D341Med (cell line): ENCODE measurements around the gene HINT2.

Source experiments
- DNase-seq: peaks from one replicate; pipeline ENCODE4 v3.0.0; 2012; ENCODE audit warnings: low spot score

Gene HINT2

DNA sequence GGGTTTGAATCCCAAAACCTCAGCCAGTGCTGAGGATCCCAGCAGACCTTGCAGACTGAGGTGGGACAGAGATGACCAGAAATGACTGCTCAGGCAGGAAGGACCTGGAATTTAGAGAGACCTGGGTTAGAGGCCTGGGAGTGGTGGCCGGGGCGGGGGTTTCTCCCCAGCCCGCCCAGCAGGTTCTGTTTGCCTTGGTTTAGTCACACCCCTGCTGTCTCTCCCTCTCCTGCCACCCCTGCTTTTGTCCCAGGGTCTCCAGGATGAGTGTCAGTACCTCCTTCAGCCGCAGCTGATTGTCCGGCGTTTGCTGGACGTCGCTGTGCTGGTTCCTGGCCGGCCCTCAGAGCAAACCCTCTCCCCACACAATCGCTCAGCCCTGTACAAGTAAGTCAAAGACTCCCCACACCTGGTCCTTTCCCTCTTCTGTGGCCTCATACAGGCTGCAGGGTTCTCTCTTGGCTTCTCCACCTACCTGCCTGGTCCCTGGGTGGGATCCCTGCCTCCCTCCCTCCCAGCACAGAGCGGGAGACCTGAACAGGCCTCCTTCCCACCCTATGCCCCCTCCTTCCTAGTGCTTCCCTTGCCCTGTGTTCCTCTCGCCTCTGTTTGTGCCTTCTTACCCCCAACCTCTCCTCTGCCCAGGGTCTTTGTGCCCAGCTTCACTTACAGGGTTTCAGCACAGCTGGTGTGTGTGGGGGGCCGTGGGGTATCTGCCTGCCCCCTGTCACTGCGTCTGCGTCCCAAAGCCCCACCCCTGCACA is 26.2 kb upstream of the HINT2 start:
- no peak for DNase-seq

GRCh38 chr9:35839926-35840325 is 25.1 kb upstream of the HINT2 start:
- no peak for DNase-seq

GRCh38 chr9:35836595-35836994 is 21.8 kb upstream of the HINT2 start:
- no peak for DNase-seq

DNA sequence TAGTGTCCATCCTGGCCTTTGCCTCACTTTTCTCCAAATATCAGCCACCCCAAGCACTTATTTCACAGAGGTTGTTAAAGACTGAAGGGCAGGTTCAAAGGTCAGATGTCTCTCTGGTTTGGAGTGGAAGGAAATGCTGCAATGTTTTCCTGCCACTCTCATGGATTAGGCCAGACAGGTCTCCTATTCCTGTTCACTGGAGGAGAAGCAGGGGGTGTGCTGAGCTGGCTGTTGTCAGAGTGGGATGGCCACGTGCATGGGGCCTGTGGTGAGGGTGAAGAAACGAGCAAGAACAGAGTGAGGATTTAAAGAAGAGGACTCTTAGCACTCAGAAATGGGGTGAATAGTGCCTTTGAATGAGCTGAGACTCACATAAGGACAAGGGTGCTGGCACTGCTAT is 20.9 kb upstream of the HINT2 start:
- no peak for DNase-seq

- peak; percentile 50 for DNase-seq
Measured at GRCh38 chr9:35835216-35835632, 20.4 kb upstream of the HINT2 start.

DNA sequence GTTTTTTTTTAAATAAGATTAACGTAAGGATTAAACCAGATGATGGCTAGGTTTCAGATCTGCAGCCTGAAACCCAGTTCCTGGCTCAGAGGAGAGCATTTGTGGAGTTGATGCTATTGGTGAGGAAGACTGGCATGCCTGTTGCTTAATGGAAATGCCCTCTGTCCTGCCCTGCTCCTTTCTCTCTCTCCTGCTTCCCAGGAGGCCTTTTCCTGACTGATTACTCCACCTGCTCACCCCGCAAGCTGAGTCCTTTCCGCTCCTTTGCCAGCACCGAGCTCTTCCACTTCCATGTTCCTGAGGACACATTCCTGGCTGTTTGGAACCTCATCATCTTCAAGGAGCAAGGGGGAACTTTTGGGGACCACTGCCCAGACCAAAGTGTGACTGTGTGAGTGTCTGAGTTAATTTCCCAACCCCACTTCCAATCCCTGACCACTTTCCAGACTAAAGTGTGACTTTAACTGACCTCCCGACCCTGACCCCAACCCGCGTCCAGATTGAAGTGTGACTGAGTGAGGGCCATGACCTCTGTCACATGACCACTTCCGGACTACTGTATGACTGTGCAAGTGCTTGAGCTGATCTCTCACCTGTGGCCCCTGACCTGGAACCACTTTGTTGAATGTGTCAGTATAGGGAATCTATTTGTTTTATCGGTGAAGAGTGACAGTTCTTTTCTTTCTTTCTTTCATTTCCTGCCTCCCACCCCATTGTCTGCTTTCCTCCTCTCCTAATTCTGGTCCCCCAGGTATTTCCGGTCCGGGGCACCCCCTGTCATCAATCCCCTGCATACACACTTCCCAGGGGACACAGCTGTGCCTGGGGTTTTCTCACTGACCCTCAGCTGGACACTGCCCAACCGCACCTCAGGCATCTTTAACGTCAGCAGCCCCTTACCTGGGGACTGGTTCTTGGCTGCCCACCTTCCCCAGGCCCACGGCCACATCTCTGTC is 19.7 kb upstream of the HINT2 start:
- no peak for DNase-seq

DNA sequence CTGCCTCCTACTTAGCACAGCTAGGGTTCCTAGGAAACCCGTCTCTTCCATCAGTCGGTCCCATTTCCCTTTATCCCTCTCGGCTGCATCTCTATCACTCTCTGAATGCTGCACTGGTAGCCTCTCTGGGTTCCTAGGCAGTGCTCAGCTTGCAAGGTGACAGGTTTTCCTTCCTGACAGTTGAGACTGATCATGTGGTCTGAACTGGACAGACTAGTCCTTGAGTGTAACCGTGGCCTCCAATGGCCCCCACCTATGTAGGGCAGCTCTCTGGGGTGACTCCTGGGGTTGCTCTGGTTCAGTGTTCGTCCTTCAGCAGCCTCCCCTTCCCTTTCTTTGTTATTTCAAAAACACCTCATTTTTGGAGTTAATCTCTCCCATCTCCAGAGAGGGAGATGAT is 18.0 kb upstream of the HINT2 start:
- DNase-seq = no peak

DNA sequence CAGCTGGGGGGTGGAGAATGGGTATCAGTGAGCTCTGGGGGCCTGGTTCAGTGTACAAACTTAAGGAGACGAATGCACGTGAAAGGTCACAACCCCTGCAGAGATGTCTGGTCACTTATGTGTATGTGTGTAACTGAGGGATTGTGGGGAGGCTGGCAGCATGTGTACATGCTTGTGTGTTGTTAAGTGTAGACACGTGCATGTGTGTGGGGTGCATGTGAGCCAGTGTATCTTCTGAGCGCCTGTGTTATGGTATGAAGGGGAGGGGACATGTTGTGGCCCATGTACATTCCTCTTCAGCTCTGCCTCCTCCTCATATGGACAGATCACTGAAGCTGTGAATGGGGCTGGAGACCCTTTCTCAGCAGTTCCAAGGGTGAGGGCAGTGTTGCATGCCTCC is 16.2 kb upstream of the HINT2 start:
- no peak for DNase-seq

GRCh38 chr9:35829764-35830096 is 14.9 kb upstream of the HINT2 start:
- DNase-seq = no peak

DNA sequence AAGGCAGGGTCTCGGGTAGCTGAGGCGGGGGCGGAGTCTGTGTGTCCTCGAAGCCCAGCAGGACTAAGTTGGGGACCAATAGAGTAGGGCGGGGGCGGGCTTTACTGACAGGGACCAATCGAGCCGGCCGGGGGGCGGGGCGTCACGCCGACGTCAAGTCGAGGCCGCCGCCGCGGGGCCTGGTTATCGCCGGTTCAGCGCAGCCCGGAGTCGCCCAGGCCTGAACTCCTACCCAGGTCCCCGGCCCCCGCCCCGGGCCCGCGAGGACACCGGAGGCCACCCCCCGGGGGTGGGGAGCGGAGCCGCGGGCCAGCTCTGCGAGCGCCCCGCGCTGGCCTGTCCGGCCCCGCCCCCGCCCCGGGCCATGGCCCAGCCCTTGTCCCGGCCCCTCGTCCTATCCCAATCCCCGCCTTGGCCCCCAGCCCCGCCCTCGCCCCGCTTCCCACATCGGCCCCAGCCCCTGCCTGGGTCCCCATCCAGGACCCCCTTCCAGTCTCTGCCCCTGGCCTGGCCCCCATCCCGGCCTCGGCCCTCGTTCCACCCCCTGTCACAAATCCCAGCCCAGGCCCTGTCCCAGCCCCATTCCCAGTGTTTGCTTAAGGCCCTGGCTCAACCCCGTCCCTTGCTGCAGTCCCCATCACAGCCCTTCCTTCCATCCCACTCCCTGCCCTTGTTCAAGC is 14.4 kb upstream of the HINT2 start, which contains the start of gene TMEM8B:
TMEM8B (plus strand) TSS at position 145 of the 680 bp plus-strand sequence; CDS start at position 365, 220 bp downstream.
- DNase-seq = peak; percentile 96

DNA sequence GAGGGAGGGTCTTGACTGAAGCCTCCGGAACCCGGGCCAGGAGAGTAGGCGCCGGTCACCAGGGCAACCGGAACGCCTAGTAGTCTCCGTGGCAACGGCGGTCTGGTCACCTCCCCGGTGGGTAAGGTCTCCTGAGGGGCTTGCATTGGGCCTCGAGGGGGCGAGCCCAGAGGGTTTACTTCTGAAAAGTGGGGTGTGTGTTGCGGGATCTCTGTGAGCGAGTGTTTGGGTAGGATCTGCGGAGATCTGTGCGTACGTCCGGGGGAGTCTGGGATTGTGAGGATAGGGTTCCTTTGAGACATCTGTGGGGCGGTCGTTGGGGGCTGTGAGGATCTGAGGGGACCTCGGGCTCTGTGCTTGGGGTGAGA is 13.9 kb upstream of the HINT2 start, which contains the start of gene FAM221B:
FAM221B (minus strand) TSS at position 17 of the 368 bp plus-strand sequence. CDS start 2,571 bp downstream, outside the sequence.
- DNase-seq = no peak

GRCh38 chr9:35827486-35827885 is 12.6 kb upstream of the HINT2 start:
- no peak for DNase-seq

DNA sequence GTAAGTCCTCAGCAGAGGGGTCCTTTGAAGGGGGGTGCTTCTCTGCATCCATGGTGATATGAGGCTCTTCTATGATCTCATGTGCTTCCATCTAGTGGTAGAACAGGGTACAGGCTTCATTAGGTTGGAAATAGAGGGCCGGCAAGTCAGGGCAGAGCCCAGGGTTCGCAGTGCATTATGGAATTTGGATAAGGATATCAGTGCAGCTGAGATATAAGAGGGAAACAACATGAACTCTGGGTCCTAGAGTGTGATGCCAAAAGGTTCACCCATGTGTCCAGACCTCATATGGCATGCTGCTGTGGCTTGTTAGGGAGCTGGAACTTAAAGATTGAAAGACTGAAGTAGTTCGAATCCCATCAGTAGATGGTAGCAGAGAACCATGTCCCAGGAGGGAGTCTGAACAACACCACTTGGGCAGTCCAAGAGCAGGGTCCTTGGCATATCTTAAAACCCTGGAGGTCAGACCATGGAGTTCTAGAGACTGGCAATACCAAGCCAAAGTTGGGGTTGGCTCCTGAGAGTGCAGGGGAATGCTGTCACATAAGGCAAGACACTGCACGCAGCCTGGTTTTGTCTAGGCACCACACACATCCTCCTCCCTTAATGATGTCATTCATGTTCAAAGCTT is 11.3 kb upstream of the HINT2 start:
- peak; percentile 67 for DNase-seq

DNA sequence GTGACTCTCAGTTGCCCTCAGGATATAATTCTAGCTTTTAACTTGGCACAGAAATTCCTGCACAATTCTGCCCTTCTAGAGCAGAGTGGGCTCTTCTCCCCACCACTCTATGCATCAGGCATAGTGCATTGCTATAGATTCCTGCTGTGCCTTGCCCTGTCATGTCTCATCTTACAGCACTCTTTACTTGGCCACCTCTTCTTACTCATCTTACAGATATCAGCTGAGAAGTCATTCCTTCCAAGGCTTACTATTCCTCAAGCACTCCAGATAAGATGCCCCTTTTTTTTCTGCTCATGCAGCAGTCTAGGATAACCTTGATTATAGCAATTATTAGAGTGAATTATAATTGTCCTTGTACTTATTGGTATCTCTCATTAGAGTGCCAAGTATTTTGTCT is 8.1 kb upstream of the HINT2 start:
- DNase-seq = no peak

- no peak for DNase-seq
Measured at GRCh38 chr9:35820076-35820475, 5.2 kb upstream of the HINT2 start.

DNA sequence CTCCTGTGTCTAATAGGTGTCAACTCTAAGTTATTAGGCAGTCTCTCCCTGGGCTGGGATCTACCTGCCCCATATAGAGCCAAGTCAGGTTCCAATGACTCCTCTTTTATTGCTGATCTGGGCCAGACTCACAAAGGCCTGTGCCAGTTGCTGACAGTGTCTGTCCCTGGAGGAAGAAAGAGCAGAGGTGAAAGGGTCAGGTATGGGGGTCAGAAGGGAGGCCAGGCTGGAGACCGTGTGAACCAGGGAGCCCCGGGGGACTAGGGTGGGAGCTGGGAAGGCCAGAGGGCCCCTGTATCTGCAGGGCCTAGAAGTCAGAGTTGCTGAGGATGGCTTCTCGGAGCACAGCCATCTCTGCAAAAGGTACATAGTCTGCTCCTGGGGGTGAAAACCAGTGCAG is 3.5 kb upstream of the HINT2 start:
- DNase-seq = no peak

- peak; percentile 68 for DNase-seq
Measured at GRCh38 chr9:35816708-35817107, 1.9 kb upstream of the HINT2 start.

DNA sequence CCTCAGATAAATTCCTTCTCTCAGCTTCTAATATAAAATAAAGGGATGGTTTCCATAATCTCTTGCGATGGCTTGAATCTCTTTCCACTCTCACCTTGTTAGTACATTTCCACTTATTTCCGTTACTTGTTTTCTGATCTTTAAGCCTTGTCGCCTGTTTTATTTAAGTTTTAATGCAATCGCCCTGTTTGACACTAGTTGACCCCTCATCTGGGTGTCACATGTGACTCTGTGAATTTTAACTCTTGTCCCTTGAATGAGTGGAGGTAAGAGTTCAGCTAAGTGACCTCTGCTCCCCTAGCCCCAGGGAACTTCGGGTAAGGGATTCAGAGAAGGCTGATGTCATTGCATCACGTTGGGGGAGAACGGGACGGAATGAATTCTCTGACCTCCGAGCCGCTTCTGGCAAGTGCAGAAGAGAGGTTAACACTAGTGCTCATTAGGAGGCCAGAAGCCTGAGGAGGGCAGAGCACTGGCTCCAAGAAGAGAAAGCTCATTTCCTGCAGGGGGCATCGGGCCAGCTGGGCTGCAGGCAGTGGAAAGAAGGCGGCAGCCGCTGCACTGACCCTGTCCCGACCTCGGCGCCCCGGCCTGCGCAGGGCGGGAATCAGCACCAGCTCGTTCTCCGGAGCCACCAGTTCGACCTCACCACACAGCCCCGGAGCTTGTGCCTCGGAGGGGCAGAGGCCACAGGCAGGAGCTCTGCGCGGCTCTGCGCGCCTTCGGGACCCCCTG is 569 bp downstream of the HINT2 start:
- peak; percentile 73 for DNase-seq

GRCh38 chr9:35813434-35814105 is 1.3 kb downstream of the HINT2 start:
- peak; percentile 48 for DNase-seq

DNA sequence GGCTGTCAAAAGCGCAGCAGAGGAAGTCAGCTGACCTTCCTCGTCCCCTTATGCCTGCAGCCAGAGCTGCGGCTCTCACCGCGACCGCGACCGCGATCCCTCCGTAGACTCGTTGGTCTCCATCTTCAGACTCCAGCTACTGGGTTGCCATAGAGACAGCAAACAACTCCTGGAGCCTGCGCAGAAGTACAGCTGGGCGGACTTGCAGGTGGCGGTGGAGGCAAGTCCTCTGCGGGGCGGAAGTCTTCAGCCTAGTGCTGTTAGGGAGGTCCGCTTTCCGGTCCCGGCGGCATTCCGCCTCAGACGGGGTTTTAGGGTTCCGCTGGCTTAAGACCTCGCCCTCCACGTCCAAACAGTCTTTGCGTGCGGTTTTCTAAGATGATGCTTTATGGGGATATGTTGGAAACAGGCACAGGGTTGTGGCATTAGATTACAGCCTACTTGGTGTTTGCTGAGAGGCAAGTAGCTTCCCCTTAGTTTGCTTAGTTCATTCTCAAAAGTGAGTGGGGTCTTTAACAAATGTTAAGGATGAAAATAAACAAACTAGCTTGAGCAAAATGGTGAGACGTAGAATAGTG is 2.7 kb downstream of the HINT2 start, which contains the start of gene SPAG8:
SPAG8 (minus strand) TSS at position 238 of the 578 bp plus-strand sequence; CDS start at position 123, 115 bp downstream.
- no peak for DNase-seq
